Lower leg skin (tissue), 3 donors: ENCODE data around the gene CREB5.

Experiments
- CTCF ChIP-seq, 3 donors: fragments of 450-650 bp; IDR thresholded peaks; one replicate each; pipeline ENCODE4 v1.5.1; 2016; ENCODE audit warnings: antibody characterized with exemption in 3 of 3, mild to moderate bottlenecking in 3 of 3, moderate library complexity in 2 of 3
- POLR2A ChIP-seq, 2 donors: fragments of 450-650 bp; IDR thresholded peaks; one replicate each; pipeline ENCODE4 v1.6.1; 2016 to 2017; ENCODE audit warnings: antibody characterized with exemption in 2 of 2, mild to moderate bottlenecking in 1 of 2, moderate library complexity in 1 of 2

GRCh38 chr7:28479507-28479947 lies 67.2 kb downstream of the CREB5 start:
- TF ChIP-seq CTCF (IDR thresholded peaks at IDR 0.05) (no peak), POLR2A (IDR thresholded peaks at IDR 0.05) (no peak)
